ENCODE data around the gene C2CD2L. TPM values are rescaled to one million over a fixed set of nuclear protein-coding genes. Genes with fewer than 3 reads are reported as not detected.

The C2CD2L gene
- total RNA-seq, 6 experiments from 2014 or later: 10.0 to 13.5 (median 10.8) TPM

GRCh38 chr11:119093942-119094815 is 13.0 kb upstream of the C2CD2L start:
- H3K27ac Mint-ChIP-seq: peak overlapping the region; percentile 89
- H3K9me3 Mint-ChIP-seq: 0 out of 2 replicates have a peak, but pooled peaks cover 5% of the 10 kb centered on the region
- H3K4me1 Mint-ChIP-seq (ENCODE audit: low read depth): peaks cover 35% of the 10 kb centered on the region
- TF ChIP-seq CTCF (IDR thresholded peaks at IDR 0.05): no peak
- H3K27me3 Mint-ChIP-seq (ENCODE audit: insufficient read depth): peaks cover 10% of the 10 kb centered on the region
- no peak for DNase-seq
- peaks cover 28% of the 10 kb centered on the region for H3K36me3 Mint-ChIP-seq (ENCODE audit: low read depth)
- H3K4me3 Mint-ChIP-seq: peak overlapping the region; percentile 94

GRCh38 chr11:119094816-119095065 is 12.4 kb upstream of the C2CD2L start:
- Mint-ChIP-seq H3K4me3 (peak overlapping the region; percentile 94), H3K36me3 (ENCODE audit: low read depth) (peaks cover 28% of the 10 kb centered on the region), H3K27me3 (ENCODE audit: insufficient read depth) (peaks cover 10% of the 10 kb centered on the region), H3K4me1 (ENCODE audit: low read depth) (peaks cover 38% of the 10 kb centered on the region), H3K27ac (peak overlapping the region; percentile 89), H3K9me3 (0 out of 2 replicates have a peak, but pooled peaks cover 5% of the 10 kb centered on the region)
- DNase-seq: peak; percentile 87
- peak; percentile 85 for TF ChIP-seq CTCF (IDR thresholded peaks at IDR 0.05)

- peak overlapping the region; percentile 89 for H3K27ac Mint-ChIP-seq
- TF ChIP-seq CTCF (IDR thresholded peaks at IDR 0.05): peak; percentile 40
- H3K4me1 Mint-ChIP-seq (ENCODE audit: low read depth): peaks cover 44% of the 10 kb centered on the region
- 0 out of 2 replicates have a peak, but pooled peaks cover 5% of the 10 kb centered on the region for H3K9me3 Mint-ChIP-seq
- H3K4me3 Mint-ChIP-seq: peak overlapping the region; percentile 94
- H3K27me3 Mint-ChIP-seq (ENCODE audit: insufficient read depth): peaks cover 10% of the 10 kb centered on the region
- H3K36me3 Mint-ChIP-seq (ENCODE audit: low read depth): peaks cover 28% of the 10 kb centered on the region
- peak; percentile 100 for DNase-seq
Measured at GRCh38 chr11:119095066-119095880, 11.9 kb upstream of the C2CD2L start.

- Mint-ChIP-seq H3K9me3 (0 out of 2 replicates have a peak, but pooled peaks cover 5% of the 10 kb centered on the region), H3K27ac (no peak overlapping the region), H3K36me3 (ENCODE audit: low read depth) (peaks cover 9% of the 10 kb centered on the region; the same call in 1 of the 2 replicates), H3K4me1 (ENCODE audit: low read depth) (peaks cover 30% of the 10 kb centered on the region), H3K27me3 (ENCODE audit: insufficient read depth) (peaks cover 7% of the 10 kb centered on the region), H3K4me3 (peak overlapping the region; percentile 91)
- TF ChIP-seq CTCF (IDR thresholded peaks at IDR 0.05): no peak
- DNase-seq: no peak
Measured at GRCh38 chr11:119099711-119100110, 7.4 kb upstream of the C2CD2L start.

- Mint-ChIP-seq H3K9me3 (0 out of 2 replicates have a peak, but pooled peaks cover under 1% of the 10 kb centered on the region), H3K27me3 (ENCODE audit: insufficient read depth) (peaks cover under 1% of the 10 kb centered on the region; the same call in 1 of the 2 replicates), H3K4me1 (ENCODE audit: low read depth) (peaks cover 37% of the 10 kb centered on the region), H3K27ac (peak overlapping the region; percentile 98), H3K36me3 (ENCODE audit: low read depth) (peaks cover 9% of the 10 kb centered on the region; the same call in 1 of the 2 replicates), H3K4me3 (peak overlapping the region; percentile 91)
- peak; percentile 52 for DNase-seq
- peak; percentile 72 for TF ChIP-seq CTCF (IDR thresholded peaks at IDR 0.05)
Measured at GRCh38 chr11:119100246-119100970, 6.7 kb upstream of the C2CD2L start.

All from HFFc6 (cell line).